ENCODE results near the gene CHMP5. TPM values are rescaled to one million over a fixed set of nuclear protein-coding genes. Genes with fewer than 3 reads are reported as not detected.

CHMP5 gene
- polyA plus RNA-seq, 1 of the 3 experiments (the other 2 are of a cell fraction) = 88.3 TPM

GRCh38 chr9:33227008-33227398 is 37.8 kb upstream of the CHMP5 start:
- Histone ChIP-seq H3K9me2 (no peaks in the 10 kb centered on the region), H3K4me2 (no peak overlapping the region), H3K79me2 (ENCODE audit: insufficient read depth) (no peaks in the 10 kb centered on the region), H3K4me1 (ENCODE audit: control insufficient read depth in 1 of 2, insufficient read depth in 2 of 2, low read depth in 1 of 2, low read length in 1 of 2) (peaks cover 2 to 3% of the 10 kb centered on the region in 2 experiments; a peak in 1 of 4 replicates), H2AFZ (ENCODE audit: low read depth) (no peak overlapping the region), H3K9me3 (no peaks in the 10 kb centered on the region), H3F3A (replicated peaks; ENCODE audit: insufficient read depth) (no peaks in the 10 kb centered on the region), H3K9ac (no peak overlapping the region), H3K4me3 (ENCODE audit: low read depth in 2 of 2, low read length in 1 of 2) (no peak overlapping the region), H3K27me3 (ENCODE audit: insufficient read depth) (no peaks in the 10 kb centered on the region), H4K20me1 (ENCODE audit: insufficient read depth) (no peaks in the 10 kb centered on the region), H3K36me3 (replicated peaks in 1 of 2; ENCODE audit: control insufficient read depth in 1 of 2, insufficient read depth in 2 of 2, low read length in 1 of 2) (no peaks in the 10 kb centered on the region), H3K27ac (ENCODE audit: low read depth in 2 of 2, low read length in 1 of 2) (no peak overlapping the region)
- POLR2A ChIA-PET = interaction anchor here (1.3 to 1.7 kb wide), 2 partner anchors 151 to 203 kb away, joined by 3 to 5 read pairs; partner anchors contain the start of gene SMU1
- no peak for DNase-seq
- CTCF ChIA-PET = interaction anchor here (1.0 to 4.3 kb wide), 15 partner anchors 13 to 166 kb away, joined by 3 to 57 read pairs (median 6); partner anchors contain the start of genes NFX1, SMU1 and SPINK4
- 92% methylated on average over 10 of the region's 10 CpGs for WGBS (ENCODE audit: low lambda C conversion rate)
- TF ChIP-seq SIN3A (IDR thresholded peaks at IDR 0.05; ENCODE audit: borderline replicate concordance, low read depth, low read length) (no peak), FOSL2 (IDR thresholded peaks at IDR 0.05; ENCODE audit: borderline replicate concordance, low read depth) (no peak), RCOR1 (IDR thresholded peaks at IDR 0.05; ENCODE audit: low read length) (no peak), RAD21 (IDR thresholded peaks at IDR 0.05; ENCODE audit: low read length) (no peak), JUND (IDR thresholded peaks at IDR 0.05) (no peak), FOXM1 (IDR thresholded peaks at IDR 0.05; ENCODE audit: low read depth) (no peak), EZH2phosphoT487 (IDR thresholded peaks at IDR 0.05; ENCODE audit: borderline replicate concordance, low read depth) (no peak), PBX3 (IDR thresholded peaks at IDR 0.05) (no peak), NFIC (IDR thresholded peaks at IDR 0.05; ENCODE audit: borderline replicate concordance) (no peak), USF1 (IDR thresholded peaks at IDR 0.05; ENCODE audit: borderline replicate concordance, low read depth) (no peak), TAF1 (IDR thresholded peaks at IDR 0.05; ENCODE audit: borderline replicate concordance, low read depth, low read length) (no peak), RXRA (IDR thresholded peaks at IDR 0.05; ENCODE audit: borderline replicate concordance, low read depth) (no peak), TCF12 (IDR thresholded peaks at IDR 0.05) (no peak), USF2 (IDR thresholded peaks at IDR 0.05; ENCODE audit: borderline replicate concordance, low read depth, low read length) (no peak), MAX (IDR thresholded peaks at IDR 0.05; ENCODE audit: low read depth) (no peak), FOXJ3 (CRISPR knock-in tag; IDR thresholded peaks at IDR 0.05) (no peak), ZBTB33 (IDR thresholded peaks at IDR 0.05; ENCODE audit: borderline replicate concordance, low read depth) (no peak), NRF1 (IDR thresholded peaks at IDR 0.05; ENCODE audit: low read depth, low read length) (no peak), TEAD4 (IDR thresholded peaks at IDR 0.05; ENCODE audit: borderline replicate concordance, insufficient read depth) (no peak), SMC3 (IDR thresholded peaks at IDR 0.05; ENCODE audit: low read depth, low read length) (no peak)

All from SK-N-SH (cell line).